Esophagus squamous epithelium (tissue), 5 donors: ENCODE data around the gene SMC6. TPM values are rescaled to one million over a fixed set of nuclear protein-coding genes. Genes with fewer than 3 reads are reported as not detected.

Experiments
- DNase-seq: peaks from one replicate; lab custom pipeline; 2025; lab: John Stamatoyannopoulos, UW
- H3K27ac ChIP-seq, 4 donors: fragments of 200-600 bp; sonication (generic); one replicate each; pipeline ENCODE4 v1.5.1; 2016 to 2019; ENCODE audit warnings: mild to moderate bottlenecking in 1 of 4
- H3K27me3 ChIP-seq, 4 donors: fragments of 200-600 bp; sonication (generic); 1 replicate in 3 of 4; 2 replicates in 1 of 4; pipeline versions ENCODE4 v1.5.1 to v1.6.0; 2017 to 2021; ENCODE audit warnings: antibody characterized with exemption in 1 of 4
- H3K36me3 ChIP-seq, 3 donors: fragments of 200-600 bp; sonication (generic); one replicate each; pipeline ENCODE4 v1.5.1; 2016 to 2019
- H3K4me1 ChIP-seq, 3 donors: fragments of 200-600 bp; sonication (generic); one replicate each; pipeline ENCODE4 v1.5.1; 2017 to 2019
- H3K4me3 ChIP-seq, 4 donors: fragments of 200-600 bp; sonication (generic); 1 replicate in 3 of 4; 2 replicates in 1 of 4; pipeline ENCODE4 v1.5.1; 2016 to 2019; ENCODE audit warnings: mild to moderate bottlenecking in 2 of 4, moderate library complexity in 1 of 4
- H3K9me3 ChIP-seq, 3 donors: fragments of 200-600 bp; sonication (generic); one replicate each; pipeline ENCODE4 v1.5.1; 2016 to 2019
- POLR2A ChIP-seq, 4 donors: fragments of 450-650 bp; IDR thresholded peaks; one replicate each; pipeline ENCODE4 v1.6.1; 2017; ENCODE audit warnings: antibody characterized with exemption in 4 of 4, mild to moderate bottlenecking in 4 of 4, moderate library complexity in 3 of 4
- WGBS, 2 donors: methylation state at CpG; one replicate each; pipeline ENCODE4 v1.1.5; 2018; 5-methylcytosine and 5-hydroxymethylcytosine counted together
- intact Hi-C: fragments of 100-400 bp; cut with DNase I; formaldehyde crosslinking; loops from one replicate; pipeline ENCODE4 v1.15.0; 2022
- total RNA-seq, 4 donors: library from RNA; depleted of rRNA; stranded (reverse); fragments of >200 nt; gene quantifications; one replicate each; pipeline ENCODE4 v1.1.0, GENCODE V29; 2016
- TF ChIP-seq, protein P1 (sequence below), 6 experiments: fragments of 450-650 bp in 4 of 6; fragments of 200-600 bp in 2 of 6; sonication (generic) in 2 of 6; IDR thresholded peaks; one replicate each; pipeline ENCODE4 v1.5.1; 2016 to 2019; ENCODE audit warnings: antibody characterized with exemption in 6 of 6, mild to moderate bottlenecking in 4 of 6, moderate library complexity in 4 of 6
- donor health status: DM: yes; HTN: yes; CAD: no.

The SMC6 gene
- total RNA-seq, 4 donors from 2014 or later, result 25.3 to 40.4 (median 31.7) TPM

DNA sequence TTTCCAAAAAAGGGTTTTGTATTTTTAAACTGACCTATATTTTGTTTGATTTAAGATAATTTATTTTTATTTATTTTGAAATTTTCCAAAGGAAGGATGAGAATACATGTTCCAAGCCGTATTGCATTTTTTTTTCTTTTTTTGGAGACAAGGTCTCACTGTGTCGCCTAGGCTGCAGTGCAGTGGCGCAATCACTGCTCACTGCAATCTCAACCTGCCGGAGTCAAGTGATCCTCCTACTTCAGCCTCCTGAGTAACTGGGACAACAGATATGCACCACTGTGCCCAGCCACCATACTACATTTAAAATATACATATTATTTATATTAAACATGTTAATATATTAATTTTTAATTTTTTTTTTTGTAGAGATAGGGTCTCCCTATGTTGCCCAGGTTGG lies 15.3 kb upstream of the SMC6 start:
- 91 to 96% methylated on average over 4 of the region's 4 CpGs for WGBS, 2 donors

DNA sequence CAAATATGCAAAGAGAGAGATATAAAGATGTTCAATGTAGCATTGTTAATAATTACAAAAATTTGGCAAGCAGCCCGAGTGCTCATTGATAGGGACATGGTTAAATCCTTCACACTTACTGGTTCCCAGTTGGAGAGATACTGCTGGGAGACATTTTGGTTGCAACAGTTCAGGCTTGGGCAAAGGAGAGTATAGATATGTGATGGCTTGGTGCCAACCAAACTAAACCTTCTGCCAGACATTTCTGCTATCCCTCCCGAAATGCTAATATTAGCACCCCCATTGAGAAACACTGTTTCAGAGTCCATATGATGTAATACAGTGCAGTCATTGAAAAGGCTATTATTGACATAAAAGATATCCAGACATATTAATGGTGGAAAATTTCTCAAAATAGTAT lies 11.8 kb upstream of the SMC6 start:
- Histone ChIP-seq H3K4me1 (no peaks in the 10 kb centered on the region), H3K36me3 (peaks cover 0 to 33% (median 0%) of the 10 kb centered on the region in 3 donors), H3K27me3 (no peaks in the 10 kb centered on the region), H3K27ac (no peak overlapping the region), H3K4me3 (no peak overlapping the region), H3K9me3 (no peaks in the 10 kb centered on the region)
- TF ChIP-seq, protein P1, sequence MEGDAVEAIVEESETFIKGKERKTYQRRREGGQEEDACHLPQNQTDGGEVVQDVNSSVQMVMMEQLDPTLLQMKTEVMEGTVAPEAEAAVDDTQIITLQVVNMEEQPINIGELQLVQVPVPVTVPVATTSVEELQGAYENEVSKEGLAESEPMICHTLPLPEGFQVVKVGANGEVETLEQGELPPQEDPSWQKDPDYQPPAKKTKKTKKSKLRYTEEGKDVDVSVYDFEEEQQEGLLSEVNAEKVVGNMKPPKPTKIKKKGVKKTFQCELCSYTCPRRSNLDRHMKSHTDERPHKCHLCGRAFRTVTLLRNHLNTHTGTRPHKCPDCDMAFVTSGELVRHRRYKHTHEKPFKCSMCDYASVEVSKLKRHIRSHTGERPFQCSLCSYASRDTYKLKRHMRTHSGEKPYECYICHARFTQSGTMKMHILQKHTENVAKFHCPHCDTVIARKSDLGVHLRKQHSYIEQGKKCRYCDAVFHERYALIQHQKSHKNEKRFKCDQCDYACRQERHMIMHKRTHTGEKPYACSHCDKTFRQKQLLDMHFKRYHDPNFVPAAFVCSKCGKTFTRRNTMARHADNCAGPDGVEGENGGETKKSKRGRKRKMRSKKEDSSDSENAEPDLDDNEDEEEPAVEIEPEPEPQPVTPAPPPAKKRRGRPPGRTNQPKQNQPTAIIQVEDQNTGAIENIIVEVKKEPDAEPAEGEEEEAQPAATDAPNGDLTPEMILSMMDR (IDR thresholded peaks at IDR 0.05), result no peak
- TF ChIP-seq POLR2A (IDR thresholded peaks at IDR 0.05), result no peak
- intact Hi-C loops, result no loop called here
- no peak for DNase-seq
- WGBS, 2 donors, result 74 to 82% methylated on average over 2 of the region's 2 CpGs

More for the DNA sequence above, 15.3 kb upstream of the SMC6 start:
- intact Hi-C loops, result no loop called here
- Histone ChIP-seq H3K4me1 (no peaks in the 10 kb centered on the region), H3K9me3 (no peaks in the 10 kb centered on the region), H3K36me3 (peaks cover 0 to 47% (median 0%) of the 10 kb centered on the region in 3 donors), H3K27ac (no peak overlapping the region), H3K4me3 (no peak overlapping the region), H3K27me3 (no peaks in the 10 kb centered on the region)
- DNase-seq, result no peak
- TF ChIP-seq POLR2A (IDR thresholded peaks at IDR 0.05), result no peak
- TF ChIP-seq, protein P1 (IDR thresholded peaks at IDR 0.05), result no peak

DNA sequence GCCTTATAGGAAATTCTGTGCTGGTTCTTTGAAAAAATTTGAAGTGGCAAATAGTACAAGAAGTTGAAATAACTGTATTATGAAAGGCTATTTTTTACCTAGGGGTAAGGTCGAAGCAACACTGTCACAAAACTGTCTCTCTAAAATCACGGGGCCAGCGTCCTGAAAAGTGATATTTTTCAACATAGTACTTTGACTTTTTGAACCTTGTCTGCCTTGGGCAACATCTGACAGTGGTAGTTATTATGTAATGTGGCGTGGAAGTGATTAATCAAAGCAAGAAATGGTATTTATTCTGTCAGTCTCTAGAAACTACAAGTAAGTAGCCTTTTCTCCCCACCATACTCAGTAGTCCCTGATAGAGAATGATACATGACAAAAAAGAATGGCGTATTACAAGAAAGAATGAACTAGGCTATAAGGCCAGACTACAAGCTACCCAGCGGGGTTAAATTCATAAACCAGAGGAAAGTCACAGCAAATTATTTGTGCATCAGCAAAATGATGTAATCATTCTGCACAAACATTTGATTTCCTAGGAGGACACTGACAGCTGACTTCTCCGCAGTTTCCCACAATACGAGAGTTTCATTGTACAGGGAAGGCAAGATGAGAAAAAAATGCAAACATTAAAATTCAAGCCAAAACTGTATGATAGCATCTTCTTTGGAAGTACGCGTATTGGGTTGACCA lies 10.2 kb upstream of the SMC6 start:
- Histone ChIP-seq H3K27me3 (no peaks in the 10 kb centered on the region), H3K36me3 (peaks cover 0 to 29% (median 0%) of the 10 kb centered on the region in 3 donors), H3K4me1 (no peaks in the 10 kb centered on the region), H3K4me3 (no peak overlapping the region), H3K27ac (no peak overlapping the region), H3K9me3 (no peaks in the 10 kb centered on the region)
- TF ChIP-seq, protein P1 (IDR thresholded peaks at IDR 0.05), result no peak
- TF ChIP-seq POLR2A (IDR thresholded peaks at IDR 0.05), result no peak
- intact Hi-C loops, result no loop called here
- no peak for DNase-seq
- 81 to 88% methylated on average over 10 of the region's 10 CpGs for WGBS, 2 donors

DNA sequence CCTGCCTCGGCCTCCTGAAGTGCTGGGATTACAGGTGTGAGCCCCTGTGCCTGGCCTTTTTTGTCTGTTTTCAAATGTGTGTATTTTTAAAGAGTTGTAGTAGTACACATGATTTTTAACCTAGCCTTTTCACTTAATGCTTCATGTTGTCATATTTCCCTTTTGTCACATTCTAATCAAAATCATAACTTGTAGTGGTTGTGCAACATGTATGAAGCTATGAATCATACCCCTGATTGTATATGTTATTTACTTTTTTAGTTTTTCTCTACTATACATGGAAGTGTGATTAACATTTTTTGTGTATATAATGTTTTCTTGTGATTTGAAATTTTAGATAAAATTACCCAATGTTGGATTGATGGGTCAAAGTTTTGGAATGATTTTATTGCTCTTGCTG lies 8.8 kb upstream of the SMC6 start:
- H3K36me3 ChIP-seq, result peaks cover 0 to 19% (median 0%) of the 10 kb centered on the region in 3 donors
- H3K27ac ChIP-seq, result no peak overlapping the region
- no peak for DNase-seq
- no peaks in the 10 kb centered on the region for H3K9me3 ChIP-seq
- no peaks in the 10 kb centered on the region for H3K27me3 ChIP-seq
- intact Hi-C loops, result no loop called here
- TF ChIP-seq, protein P1 (IDR thresholded peaks at IDR 0.05), result no peak
- TF ChIP-seq POLR2A (IDR thresholded peaks at IDR 0.05), result no peak
- WGBS, 2 donors, result 100% methylated on average over 1 of the region's 1 CpG
- no peak overlapping the region for H3K4me3 ChIP-seq
- H3K4me1 ChIP-seq, result peaks cover 0 to 13% (median 0%) of the 10 kb centered on the region in 3 donors

DNA sequence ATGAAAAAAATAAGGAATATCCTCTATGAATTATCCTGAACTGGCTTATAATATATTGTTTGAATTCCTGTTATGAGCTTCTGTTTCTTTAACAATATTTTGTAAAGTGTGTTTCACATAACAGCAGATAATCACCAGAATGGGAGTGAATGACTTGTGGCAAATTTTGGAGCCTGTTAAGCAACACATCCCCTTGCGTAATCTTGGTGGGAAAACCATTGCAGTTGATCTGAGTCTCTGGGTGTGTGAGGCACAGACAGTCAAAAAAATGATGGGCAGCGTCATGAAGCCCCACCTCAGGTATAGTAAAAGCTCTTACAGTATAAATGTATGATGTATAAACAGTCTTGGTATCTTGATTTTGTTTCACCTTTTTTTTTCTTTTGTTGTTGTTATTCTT lies 6.2 kb upstream of the SMC6 start:
- no peaks in the 10 kb centered on the region for H3K27me3 ChIP-seq
- TF ChIP-seq, protein P1 (IDR thresholded peaks at IDR 0.05), result no peak
- TF ChIP-seq POLR2A (IDR thresholded peaks at IDR 0.05), result no peak
- intact Hi-C loops, result no loop called here
- 64 to 81% methylated on average over 2 of the region's 2 CpGs for WGBS, 2 donors
- H3K27ac ChIP-seq, result no peak overlapping the region
- H3K9me3 ChIP-seq, result no peaks in the 10 kb centered on the region
- no peak for DNase-seq
- peaks cover 0 to 5% (median 0%) of the 10 kb centered on the region in 3 donors for H3K36me3 ChIP-seq
- H3K4me1 ChIP-seq, result peaks cover 0 to 38% (median 0%) of the 10 kb centered on the region in 3 donors
- H3K4me3 ChIP-seq, result no peak overlapping the region
